Measurements from ENCODE around the gene PLXNA4.

- TF ChIP-seq CTCF (IDR thresholded peaks at IDR 0.05) (peak in 1 of 4 experiments; percentile 45), POLR2A (IDR thresholded peaks at IDR 0.05) (no peak)
These were observed 350.8 kb downstream of the PLXNA4 start for GRCh38 chr7:132225216-132226030.

Measured in prostate gland (tissue), 2 donors.